Measurements from ENCODE around the gene ANXA2R.

DNA sequence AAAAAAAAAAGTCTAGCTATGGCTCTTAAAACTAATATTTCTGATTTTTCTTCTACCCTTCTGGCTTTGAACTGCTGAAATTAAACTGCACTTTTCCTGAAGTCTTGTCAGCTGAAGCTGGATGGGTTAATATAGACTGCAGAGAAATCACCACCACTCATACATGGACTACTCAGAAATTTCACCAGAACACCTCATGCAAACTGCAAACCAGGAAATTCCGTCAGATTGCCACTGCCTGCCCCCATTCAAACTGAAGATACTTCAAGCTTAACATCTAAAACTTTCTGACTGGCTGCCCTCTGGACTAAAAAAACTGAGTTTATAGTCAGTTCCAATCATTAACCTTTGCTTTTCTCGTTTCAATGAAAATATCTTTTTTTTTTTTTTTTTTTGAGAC is 11.6 kb upstream of the ANXA2R start:
- TF ChIP-seq RCOR1 (IDR thresholded peaks at IDR 0.05; ENCODE audit: insufficient replicate concordance, low read length) (no peak), BHLHE40 (IDR thresholded peaks at IDR 0.05; ENCODE audit: low read depth, low read length) (no peak), MXI1 (IDR thresholded peaks at IDR 0.05; ENCODE audit: borderline replicate concordance, low read depth, low read length) (no peak), POLR2A (IDR thresholded peaks at IDR 0.05; ENCODE audit: low read depth, low read length) (no peak), NFE2L2 (IDR thresholded peaks at IDR 0.05; ENCODE audit: low read depth, low read length) (no peak)
- TF ChIP-seq, protein P1, sequence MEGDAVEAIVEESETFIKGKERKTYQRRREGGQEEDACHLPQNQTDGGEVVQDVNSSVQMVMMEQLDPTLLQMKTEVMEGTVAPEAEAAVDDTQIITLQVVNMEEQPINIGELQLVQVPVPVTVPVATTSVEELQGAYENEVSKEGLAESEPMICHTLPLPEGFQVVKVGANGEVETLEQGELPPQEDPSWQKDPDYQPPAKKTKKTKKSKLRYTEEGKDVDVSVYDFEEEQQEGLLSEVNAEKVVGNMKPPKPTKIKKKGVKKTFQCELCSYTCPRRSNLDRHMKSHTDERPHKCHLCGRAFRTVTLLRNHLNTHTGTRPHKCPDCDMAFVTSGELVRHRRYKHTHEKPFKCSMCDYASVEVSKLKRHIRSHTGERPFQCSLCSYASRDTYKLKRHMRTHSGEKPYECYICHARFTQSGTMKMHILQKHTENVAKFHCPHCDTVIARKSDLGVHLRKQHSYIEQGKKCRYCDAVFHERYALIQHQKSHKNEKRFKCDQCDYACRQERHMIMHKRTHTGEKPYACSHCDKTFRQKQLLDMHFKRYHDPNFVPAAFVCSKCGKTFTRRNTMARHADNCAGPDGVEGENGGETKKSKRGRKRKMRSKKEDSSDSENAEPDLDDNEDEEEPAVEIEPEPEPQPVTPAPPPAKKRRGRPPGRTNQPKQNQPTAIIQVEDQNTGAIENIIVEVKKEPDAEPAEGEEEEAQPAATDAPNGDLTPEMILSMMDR (conservative IDR thresholded peaks at IDR 0.05; ENCODE audit: low read depth, low read length) = no peak
- TF ChIP-seq, protein P2, sequence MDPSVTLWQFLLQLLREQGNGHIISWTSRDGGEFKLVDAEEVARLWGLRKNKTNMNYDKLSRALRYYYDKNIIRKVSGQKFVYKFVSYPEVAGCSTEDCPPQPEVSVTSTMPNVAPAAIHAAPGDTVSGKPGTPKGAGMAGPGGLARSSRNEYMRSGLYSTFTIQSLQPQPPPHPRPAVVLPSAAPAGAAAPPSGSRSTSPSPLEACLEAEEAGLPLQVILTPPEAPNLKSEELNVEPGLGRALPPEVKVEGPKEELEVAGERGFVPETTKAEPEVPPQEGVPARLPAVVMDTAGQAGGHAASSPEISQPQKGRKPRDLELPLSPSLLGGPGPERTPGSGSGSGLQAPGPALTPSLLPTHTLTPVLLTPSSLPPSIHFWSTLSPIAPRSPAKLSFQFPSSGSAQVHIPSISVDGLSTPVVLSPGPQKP (IDR thresholded peaks at IDR 0.05; ENCODE audit: borderline replicate concordance, low read depth, low read length) = no peak
